ENCODE data around the gene NOP10.

NOP10 gene

DNA sequence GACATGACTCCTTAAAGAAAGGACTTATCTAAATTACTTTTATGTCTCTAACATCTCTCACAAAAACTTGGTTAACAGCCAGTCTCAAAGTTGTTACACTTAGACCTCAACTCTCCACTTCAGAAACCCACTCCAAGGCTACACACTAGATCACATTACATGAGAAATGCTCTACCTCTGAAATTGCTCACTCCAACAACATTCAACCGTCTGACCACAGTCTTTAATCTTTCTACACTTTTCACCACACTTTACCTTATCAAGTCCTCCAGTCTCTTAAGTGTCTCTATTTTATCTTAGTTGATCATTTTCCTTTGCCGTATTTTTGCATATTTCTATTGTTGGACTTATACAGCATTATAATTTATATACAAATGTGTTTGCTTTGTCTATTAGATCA lies 11.1 kb downstream of the NOP10 start:
- DNase-seq (ENCODE audit: low read depth in 2 of 2): no peak

DNA sequence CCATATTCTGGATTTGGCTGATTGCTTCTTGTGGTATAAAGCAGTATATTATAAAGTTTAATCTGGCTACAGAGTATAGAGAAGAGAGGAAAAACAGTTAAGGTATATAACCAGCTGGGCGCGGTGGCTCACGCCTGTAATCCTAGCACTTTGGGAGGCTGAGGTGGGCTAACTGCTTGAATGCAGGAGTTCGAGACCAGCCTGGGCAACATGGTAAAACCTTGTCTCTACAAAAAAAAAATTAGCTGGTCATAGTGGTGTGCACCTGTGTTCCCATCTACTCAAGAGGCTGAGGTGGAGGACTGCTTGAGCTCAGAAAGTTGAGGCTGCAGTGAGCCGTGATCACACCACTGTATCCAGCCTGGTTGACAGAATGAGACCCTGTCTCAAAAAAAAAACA lies 12.7 kb downstream of the NOP10 start:
- DNase-seq (ENCODE audit: low read depth in 2 of 2): no peak

DNA sequence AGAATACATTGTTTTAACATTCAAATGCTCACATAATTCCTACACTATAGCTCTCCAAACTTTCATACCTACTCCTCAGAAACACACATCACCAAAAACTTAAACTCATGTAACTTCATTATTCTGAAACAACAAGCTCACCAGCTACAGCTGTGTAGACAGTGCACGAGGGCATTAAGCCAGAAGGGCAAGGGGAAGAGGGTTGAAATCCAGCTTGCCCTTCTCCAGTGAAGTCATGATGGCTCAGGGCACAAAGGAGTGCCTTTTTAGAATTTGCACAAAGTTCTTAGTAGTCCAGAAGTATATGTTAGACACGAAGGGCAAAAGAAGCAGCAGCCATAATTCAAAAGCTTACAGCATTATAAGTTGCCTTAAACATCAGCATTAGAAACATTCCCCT lies 13.9 kb downstream of the NOP10 start:
- no peak for DNase-seq (ENCODE audit: low read depth in 2 of 2)

DNA sequence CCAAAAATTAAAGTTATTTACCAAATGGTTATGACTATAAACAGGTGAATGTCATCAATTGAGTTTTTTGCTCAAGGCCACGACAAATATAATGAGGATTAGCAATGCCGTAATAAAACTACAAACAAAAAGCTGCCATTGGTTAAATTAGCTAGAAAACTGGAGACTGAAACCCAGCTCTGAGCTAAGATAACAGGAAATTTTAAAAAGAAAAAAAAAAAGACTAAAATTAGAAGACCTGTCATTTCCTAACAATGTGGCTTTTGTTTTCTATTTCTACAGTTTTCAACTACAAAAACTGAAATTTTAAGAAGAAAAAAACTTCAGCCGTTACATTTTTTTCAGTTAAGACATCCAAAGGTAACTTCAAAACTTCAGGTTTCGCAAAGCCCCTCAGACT lies 15.0 kb downstream of the NOP10 start:
- DNase-seq (ENCODE audit: low read depth in 2 of 2): no peak

DNA sequence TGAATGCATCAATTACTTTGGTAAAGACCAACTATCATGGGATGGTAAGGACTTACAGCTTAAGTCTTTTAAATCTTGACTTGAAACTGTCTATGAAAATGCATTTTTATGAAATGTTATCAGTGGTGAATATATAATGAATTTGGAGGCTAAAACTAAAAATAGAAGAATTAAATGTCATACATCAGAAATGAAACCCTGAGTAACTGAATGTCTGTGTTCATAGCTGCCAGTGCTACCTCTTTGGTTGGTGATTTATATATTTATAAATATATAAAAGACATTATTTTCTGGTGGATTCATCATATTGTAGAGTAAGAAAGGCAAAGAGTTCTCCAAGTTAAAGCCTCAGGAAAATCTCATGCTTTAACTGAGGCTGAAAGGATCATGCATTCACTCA lies 17.6 kb downstream of the NOP10 start:
- no peak for DNase-seq (ENCODE audit: low read depth in 2 of 2)

DNA sequence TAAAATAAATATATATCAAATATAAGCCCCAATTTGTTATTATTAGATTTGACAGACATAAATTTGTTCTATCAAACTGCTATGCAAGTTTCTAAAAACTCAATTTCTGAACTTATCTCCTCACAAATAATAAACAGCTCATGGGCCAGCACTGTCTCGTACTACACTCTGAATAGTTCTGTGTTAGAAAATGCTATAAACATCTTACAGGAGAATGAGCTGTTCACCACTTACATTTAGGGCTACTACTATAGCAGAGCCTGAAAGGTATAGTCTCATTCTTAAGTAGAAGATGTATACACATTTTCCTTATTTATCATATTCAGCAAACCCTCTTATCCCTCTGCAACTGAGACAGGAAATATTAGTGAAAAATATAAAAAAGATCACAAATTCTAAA lies 18.0 kb downstream of the NOP10 start:
- no peak for DNase-seq (ENCODE audit: low read depth in 2 of 2)

DNA sequence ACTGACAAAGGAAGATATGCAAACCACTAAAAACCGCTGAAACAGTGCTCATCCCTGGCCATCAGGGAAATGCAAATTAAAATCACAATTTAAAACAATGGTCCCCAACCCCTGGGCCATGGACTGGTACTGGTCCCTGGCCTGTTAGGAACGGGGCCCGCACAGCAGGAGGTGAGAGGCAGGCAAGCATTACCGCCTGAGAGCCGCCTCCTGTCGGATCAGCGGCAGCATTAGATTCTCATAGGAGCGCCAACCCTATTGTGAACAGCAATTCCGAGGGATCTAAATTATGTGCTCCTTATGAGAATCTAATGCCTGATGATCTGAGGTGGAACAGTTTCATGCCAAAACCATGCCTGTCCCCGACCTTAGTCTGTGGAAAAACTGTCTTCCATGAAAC lies 19.7 kb downstream of the NOP10 start:
- no peak for DNase-seq (ENCODE audit: low read depth in 2 of 2)

DNA sequence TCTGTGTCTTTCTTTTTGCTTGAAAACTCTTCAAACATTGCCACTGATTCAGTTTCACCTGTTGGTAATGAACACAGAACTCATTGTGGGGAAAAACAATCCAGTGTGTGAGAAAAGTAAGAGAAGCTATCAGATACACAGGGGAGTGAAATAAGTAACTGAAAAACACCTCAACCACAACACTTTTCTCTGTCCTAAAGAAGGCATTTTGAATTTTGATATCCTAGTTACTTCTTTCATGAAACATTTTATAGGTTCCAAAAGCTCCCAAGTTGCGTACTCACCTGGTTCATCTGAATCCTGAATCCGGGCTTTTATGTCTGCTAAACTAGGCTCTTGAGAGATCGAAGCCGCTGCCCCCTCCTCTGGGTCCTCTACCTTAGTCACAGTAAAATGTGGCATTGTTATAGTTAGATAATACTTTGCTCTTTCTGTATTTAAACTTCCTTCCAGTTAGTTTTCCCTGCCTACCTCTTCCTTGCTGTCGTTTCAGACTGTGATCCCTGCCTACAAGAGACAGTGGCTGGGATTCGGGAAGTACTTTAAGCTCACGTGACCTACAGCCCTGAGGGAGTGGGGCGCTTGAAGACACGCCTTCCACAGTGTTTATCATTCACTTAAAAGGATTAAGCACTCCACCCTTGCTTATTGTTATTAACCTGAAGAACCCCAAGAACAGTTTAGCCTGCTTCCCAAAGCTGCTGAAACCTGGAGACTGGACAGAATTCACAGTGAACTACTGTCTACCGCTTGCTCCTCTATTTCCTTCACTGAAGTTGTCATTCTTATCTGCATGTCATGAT lies 24.5 kb downstream of the NOP10 start:
- no peak for DNase-seq (ENCODE audit: low read depth in 2 of 2)

DNA sequence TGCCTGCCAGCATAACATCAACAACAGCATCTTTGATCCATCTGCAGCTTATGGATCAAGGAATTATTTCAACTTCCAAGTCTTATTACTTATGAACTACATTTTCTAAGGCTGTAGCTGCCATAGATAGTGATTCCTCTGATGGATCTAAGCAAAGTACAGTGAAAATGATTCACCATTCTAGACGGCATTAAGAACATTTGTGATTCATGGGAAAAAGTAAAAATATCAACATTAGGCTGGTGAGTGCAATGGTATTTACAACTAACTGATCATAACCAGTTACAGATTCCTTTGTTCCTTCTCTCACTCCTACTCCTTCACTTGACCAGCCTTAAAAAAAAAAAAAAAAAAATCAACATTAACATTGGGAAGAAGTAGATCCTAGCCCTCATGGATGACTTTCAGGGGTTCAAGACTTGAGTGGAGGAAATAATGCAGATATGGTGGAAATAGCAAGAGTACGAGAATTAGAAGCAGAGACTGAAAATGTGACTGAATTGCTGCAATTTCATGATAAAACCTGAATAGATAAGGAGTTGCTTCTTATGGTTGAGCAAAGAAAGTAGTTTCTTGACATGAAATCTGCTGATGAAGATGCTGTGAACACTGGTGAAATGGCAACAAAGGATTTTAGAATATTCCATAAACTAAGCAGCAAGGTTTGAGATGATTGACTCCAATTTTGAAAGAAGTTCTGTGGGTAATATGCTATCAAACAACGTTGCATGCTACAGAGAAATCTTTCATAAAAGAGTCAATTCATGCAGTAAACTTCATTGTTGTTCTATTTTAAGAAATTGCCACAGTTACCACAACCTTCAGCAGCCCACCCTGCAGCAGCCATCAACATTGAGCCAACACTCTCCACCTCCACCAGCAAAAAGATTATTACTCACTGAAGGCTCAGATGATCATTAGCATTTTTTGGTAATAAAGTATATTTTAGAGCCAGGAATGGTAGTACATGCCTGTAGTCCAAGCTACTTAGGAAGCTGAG lies 28.1 kb downstream of the NOP10 start:
- DNase-seq (ENCODE audit: low read depth in 2 of 2): no peak

DNA sequence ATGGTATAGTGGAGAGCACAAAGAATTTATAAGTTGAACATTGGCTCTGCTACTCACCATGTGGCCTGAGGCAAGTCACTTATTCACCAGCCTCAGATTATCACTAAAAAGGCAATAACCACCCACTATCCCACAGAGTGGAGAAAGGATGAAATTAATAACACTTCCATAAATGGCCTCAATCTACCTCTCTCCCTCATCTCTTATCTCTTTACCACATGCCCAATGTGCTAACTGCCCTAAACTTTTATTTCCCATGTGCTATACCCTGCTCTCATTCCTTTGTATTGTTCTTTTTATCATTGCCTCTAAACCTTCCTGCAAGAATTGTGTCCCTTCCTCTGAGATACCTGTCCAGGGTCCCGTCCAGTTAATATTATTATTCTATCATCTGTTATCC lies 31.4 kb downstream of the NOP10 start:
- no peak for DNase-seq (ENCODE audit: low read depth in 2 of 2)

DNA sequence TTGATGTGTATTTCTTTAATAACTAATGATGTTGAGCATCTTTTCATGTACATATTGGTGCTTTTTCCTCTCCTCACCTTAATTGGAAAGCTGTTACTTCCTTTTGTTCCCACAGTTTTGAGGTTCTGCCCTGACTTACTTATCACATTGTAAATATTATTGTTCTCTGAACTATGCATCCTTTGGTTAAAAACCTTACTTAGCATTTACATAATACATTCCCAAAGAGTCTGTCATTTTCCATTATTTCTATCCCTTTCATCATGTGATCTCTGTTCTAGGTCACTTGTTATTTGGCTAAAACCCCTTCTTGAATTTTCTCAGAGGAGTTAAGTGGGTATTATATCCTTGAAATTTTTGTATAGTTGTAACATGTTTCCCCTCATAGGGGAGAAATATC lies 38.3 kb downstream of the NOP10 start:
- no peak for DNase-seq (ENCODE audit: low read depth in 2 of 2)

DNA sequence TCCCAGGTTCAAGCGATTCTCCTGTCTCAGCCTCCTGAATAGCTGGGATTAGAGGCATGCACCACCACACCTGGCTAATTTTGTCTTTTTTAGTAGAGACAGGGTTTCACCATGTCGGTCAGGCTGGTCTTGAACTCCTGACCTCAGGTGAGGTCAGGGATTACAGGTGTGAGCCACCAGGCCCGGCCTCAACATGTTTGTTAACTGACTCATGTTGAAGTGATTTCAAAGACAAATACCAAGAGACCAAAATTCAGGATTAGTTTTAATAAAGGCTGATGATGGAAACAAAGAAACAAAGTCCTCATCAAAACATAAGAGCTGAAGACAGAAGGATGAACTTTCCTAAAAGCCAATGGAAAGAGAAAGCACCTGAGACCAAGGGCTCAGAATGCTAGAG lies 41.9 kb downstream of the NOP10 start:
- DNase-seq (ENCODE audit: low read depth in 2 of 2): no peak

DNA sequence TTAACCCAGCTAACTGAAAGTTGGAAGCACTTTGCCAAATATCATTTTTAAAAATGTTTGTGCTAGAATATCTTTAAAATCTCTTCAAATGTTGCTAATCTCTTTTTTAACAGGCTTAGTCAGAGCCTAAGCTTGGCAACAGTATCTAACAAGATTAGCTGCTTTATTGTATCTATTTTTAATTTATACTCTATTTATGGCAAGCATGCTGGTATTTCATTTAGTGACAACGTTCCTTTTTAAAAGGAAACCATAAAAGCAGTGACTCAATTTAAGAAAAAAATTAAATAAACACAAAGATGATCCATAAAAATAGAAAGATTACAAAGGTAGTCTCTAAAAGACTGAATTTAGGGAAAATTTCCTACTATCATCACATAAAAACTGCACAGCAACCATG lies 45.9 kb downstream of the NOP10 start:
- no peak for DNase-seq (ENCODE audit: low read depth in 2 of 2)

DNA sequence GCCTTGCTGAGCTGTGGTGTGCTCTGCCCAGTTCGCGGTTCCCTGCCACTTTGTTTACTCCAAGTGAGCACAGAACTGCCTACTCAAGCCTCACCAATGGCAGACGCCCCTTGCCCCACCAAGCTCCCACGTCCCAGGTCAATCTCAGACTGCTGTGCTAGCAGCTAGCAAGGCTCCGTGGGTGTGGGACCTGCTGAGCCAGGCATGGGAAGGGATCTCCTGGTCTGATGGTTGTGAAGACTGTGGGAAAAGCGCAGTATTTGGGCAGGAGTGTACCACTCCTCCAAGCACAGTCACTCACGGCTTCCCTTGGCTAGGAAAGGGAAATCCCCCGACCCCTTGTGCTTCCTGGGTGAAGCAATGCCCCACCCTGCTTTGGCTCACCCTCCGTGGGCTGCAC lies 50.3 kb downstream of the NOP10 start:
- no peak for DNase-seq (ENCODE audit: low read depth in 2 of 2)

All from stimulated activated CD8-positive, alpha-beta memory T cell treated with anti-CD3 and anti-CD28 coated beads, Interleukin-15, amount 100 ng/mL, for 48 hours (primary cell).